BLaER1 treated with 17β-estradiol and CSF1 and Interleukin-3, amounts not matched to agents 10 nM and 100 nM (cell line): ENCODE results near the gene KDM6A.
A peak's percentile ranks its signal among the peaks of the same experiment; 100 is the strongest.

Source experiments
- H3K27ac ChIP-seq, 11 experiments: shearing (Covaris generic); formaldehyde crosslinking; 2 replicates each; pipeline ENCODE4 v1.8.1; 2022
- H3K27me3 ChIP-seq, 11 experiments: shearing (Covaris generic); formaldehyde crosslinking; 2 replicates each; pipeline ENCODE4 v1.8.1; 2022
- H3K36me3 ChIP-seq, 11 experiments: shearing (Covaris generic); formaldehyde crosslinking; 2 replicates each; pipeline ENCODE4 v1.8.1; 2022
- H3K4me1 ChIP-seq, 10 experiments: shearing (Covaris generic); formaldehyde crosslinking; 2 replicates each; pipeline ENCODE4 v1.8.1; 2022
- H3K4me2 ChIP-seq, 11 experiments: shearing (Covaris generic); formaldehyde crosslinking; 2 replicates each; pipeline ENCODE4 v1.8.1; 2022
- H3K4me3 ChIP-seq, 10 experiments: shearing (Covaris generic); formaldehyde crosslinking; 2 replicates each; pipeline ENCODE4 v1.8.1; 2022
- H3K9ac ChIP-seq, 11 experiments: shearing (Covaris generic); formaldehyde crosslinking; 2 replicates each; pipeline ENCODE4 v1.8.1; 2022
- H3K9me3 ChIP-seq, 11 experiments: shearing (Covaris generic); formaldehyde crosslinking; replicated peaks in 1 of 11; 2 replicates each; pipeline ENCODE4 v1.8.1; 2022
- H4K20me1 ChIP-seq, 11 experiments: shearing (Covaris generic); formaldehyde crosslinking; 2 replicates each; pipeline ENCODE4 v1.8.1; 2022
- Cebpa-rat ChIP-seq, 11 experiments: shearing (Covaris generic); IDR thresholded peaks; 2 replicates each; pipeline ENCODE4 v1.8.1; 2022

Gene KDM6A

DNA sequence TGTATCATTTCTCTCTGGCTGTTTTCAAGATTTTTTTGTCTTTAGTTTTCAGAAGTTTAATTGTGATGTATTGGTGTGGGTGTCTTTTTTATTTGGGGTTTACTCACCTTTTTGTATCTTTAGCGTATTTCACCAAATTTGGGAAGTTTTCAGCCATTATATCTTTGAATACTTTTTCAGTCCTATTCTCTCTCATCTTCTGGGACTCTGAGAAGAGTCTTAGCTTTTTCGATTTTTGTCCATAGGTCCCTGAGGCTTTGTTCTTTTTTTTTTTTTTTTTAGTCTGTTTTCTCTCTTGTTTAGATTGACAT is 23.8 kb downstream of the KDM6A start:
- Histone ChIP-seq H3K9ac (no peak overlapping the region), H3K4me1 (peaks cover 9 to 70% (median 23%) of the 10 kb centered on the region in 10 experiments; a peak in 19 of 20 replicates), H3K27me3 (no peaks in the 10 kb centered on the region), H3K4me2 (no peak overlapping the region), H3K4me3 (no peak overlapping the region), H3K36me3 (peaks cover 0 to 69% (median 42%) of the 10 kb centered on the region in 11 experiments; a peak in 18 of 22 replicates), H4K20me1 (peaks cover 22 to 96% (median 68%) of the 10 kb centered on the region in 11 experiments; a peak in 21 of 22 replicates), H3K9me3 (peaks cover 25 to 98% (median 87%) of the 10 kb centered on the region in 11 experiments; a peak in 21 of 22 replicates), H3K27ac (no peak overlapping the region)
- no peak for TF ChIP-seq Cebpa-rat (IDR thresholded peaks at IDR 0.05)

- peaks cover 22 to 95% (median 67%) of the 10 kb centered on the region in 11 experiments; a peak in 21 of 22 replicates for H4K20me1 ChIP-seq
Observed at GRCh38 chrX:44897539-44897938, 24.6 kb downstream of the KDM6A start.

GRCh38 chrX:44898411-44899221 is 25.6 kb downstream of the KDM6A start:
- H3K36me3 ChIP-seq = peaks cover 0 to 67% (median 42%) of the 10 kb centered on the region in 11 experiments; a peak in 18 of 22 replicates
- no peak overlapping the region for H3K4me3 ChIP-seq
- no peak for TF ChIP-seq Cebpa-rat (IDR thresholded peaks at IDR 0.05)
- H3K9me3 ChIP-seq = peaks cover 38 to 95% (median 84%) of the 10 kb centered on the region in 11 experiments
- peaks cover 14 to 65% (median 25%) of the 10 kb centered on the region in 10 experiments for H3K4me1 ChIP-seq
- H3K9ac ChIP-seq = no peak overlapping the region
- H4K20me1 ChIP-seq = peaks cover 22 to 95% (median 68%) of the 10 kb centered on the region in 11 experiments; a peak in 21 of 22 replicates
- peak overlapping the region in 9 of 11 experiments; percentile 2 to 70 (median 26); a peak in 11 of 22 replicates for H3K4me2 ChIP-seq
- H3K27me3 ChIP-seq = no peaks in the 10 kb centered on the region
- H3K27ac ChIP-seq = no peak overlapping the region

More at GRCh38 chrX:44897539-44897938, 24.6 kb downstream of the KDM6A start:
- H3K4me3 ChIP-seq = no peak overlapping the region
- H3K4me1 ChIP-seq = peaks cover 9 to 64% (median 23%) of the 10 kb centered on the region in 10 experiments; a peak in 19 of 20 replicates
- peak overlapping the region in 7 of 11 experiments; percentile 3 to 70 (median 26); a peak in 6 of 22 replicates for H3K4me2 ChIP-seq
- no peaks in the 10 kb centered on the region for H3K27me3 ChIP-seq
- no peak overlapping the region for H3K9ac ChIP-seq
- TF ChIP-seq Cebpa-rat (IDR thresholded peaks at IDR 0.05) = no peak
- H3K27ac ChIP-seq = no peak overlapping the region
- H3K36me3 ChIP-seq = peaks cover 0 to 69% (median 37%) of the 10 kb centered on the region in 11 experiments; a peak in 18 of 22 replicates
- peaks cover 32 to 98% (median 87%) of the 10 kb centered on the region in 11 experiments; a peak in 21 of 22 replicates for H3K9me3 ChIP-seq

DNA sequence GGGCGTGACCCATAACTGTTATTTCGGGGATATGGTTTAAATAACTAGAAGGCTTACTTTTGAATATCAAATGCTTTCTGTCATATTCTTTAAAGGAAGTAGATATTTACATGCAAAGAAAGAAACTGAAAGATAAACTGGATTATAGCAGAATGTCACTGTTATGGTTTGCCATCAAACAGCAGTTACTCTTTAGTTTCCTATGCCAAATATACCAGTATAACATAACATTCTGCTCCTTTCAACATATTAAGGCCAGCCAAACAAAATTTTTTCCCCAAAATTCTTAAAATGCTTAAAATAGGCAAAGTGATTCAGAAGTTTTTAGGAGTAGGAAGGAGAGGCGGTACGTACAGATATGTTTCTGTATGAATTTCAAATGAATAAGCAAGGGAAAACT is 27.0 kb downstream of the KDM6A start:
- Histone ChIP-seq H3K9me3 (peaks cover 37 to 81% (median 70%) of the 10 kb centered on the region in 11 experiments), H3K4me3 (no peak overlapping the region), H3K27me3 (no peaks in the 10 kb centered on the region), H4K20me1 (peaks cover 32 to 95% (median 72%) of the 10 kb centered on the region in 11 experiments; a peak in 21 of 22 replicates), H3K9ac (no peak overlapping the region; a peak in 1 of 22 replicates), H3K27ac (no peak overlapping the region), H3K4me2 (peak overlapping the region in 3 of 11 experiments; percentile 2 to 70 (median 36); a peak in 4 of 22 replicates), H3K36me3 (peaks cover 0 to 61% (median 36%) of the 10 kb centered on the region in 11 experiments; a peak in 18 of 22 replicates), H3K4me1 (peaks cover 24 to 73% (median 38%) of the 10 kb centered on the region in 10 experiments)
- TF ChIP-seq Cebpa-rat (IDR thresholded peaks at IDR 0.05) = no peak

GRCh38 chrX:44903107-44903506 is 30.1 kb downstream of the KDM6A start:
- peaks cover 15 to 61% (median 52%) of the 10 kb centered on the region in 11 experiments for H3K9me3 ChIP-seq
- no peaks in the 10 kb centered on the region for H3K27me3 ChIP-seq
- peaks cover 0 to 43% (median 17%) of the 10 kb centered on the region in 11 experiments; a peak in 16 of 22 replicates for H3K36me3 ChIP-seq
- H4K20me1 ChIP-seq = peaks cover 45 to 99% (median 89%) of the 10 kb centered on the region in 11 experiments; a peak in 21 of 22 replicates
- TF ChIP-seq Cebpa-rat (IDR thresholded peaks at IDR 0.05) = no peak
- H3K9ac ChIP-seq = peak overlapping the region in 1 of 11 experiments; percentile 27; a peak in 1 of 22 replicates
- peaks cover 41 to 85% (median 56%) of the 10 kb centered on the region in 10 experiments for H3K4me1 ChIP-seq
- H3K4me2 ChIP-seq = peak overlapping the region in 8 of 11 experiments; percentile 13 to 88 (median 69); a peak in 14 of 22 replicates
- peak overlapping the region in 8 of 11 experiments; percentile 45 to 65 (median 58); a peak in 16 of 22 replicates for H3K27ac ChIP-seq
- peak overlapping the region in 1 of 10 experiments; percentile 27; a peak in 1 of 20 replicates for H3K4me3 ChIP-seq

- H3K27ac ChIP-seq = peak overlapping the region in 10 of 11 experiments; percentile 16 to 65 (median 57); a peak in 17 of 22 replicates
- H3K36me3 ChIP-seq = peaks cover 0 to 45% (median 21%) of the 10 kb centered on the region in 11 experiments; a peak in 16 of 22 replicates
- TF ChIP-seq Cebpa-rat (IDR thresholded peaks at IDR 0.05) = no peak
- H3K27me3 ChIP-seq = no peaks in the 10 kb centered on the region
- H3K4me3 ChIP-seq = peak overlapping the region in 3 of 10 experiments; percentile 27 to 33 (median 33); a peak in 6 of 20 replicates
- peak overlapping the region; percentile 58 to 88 (median 75) for H3K4me2 ChIP-seq
- peaks cover 35 to 85% (median 51%) of the 10 kb centered on the region in 10 experiments for H3K4me1 ChIP-seq
- H3K9me3 ChIP-seq = peaks cover 15 to 61% (median 54%) of the 10 kb centered on the region in 11 experiments
- H4K20me1 ChIP-seq = peaks cover 40 to 99% (median 85%) of the 10 kb centered on the region in 11 experiments; a peak in 21 of 22 replicates
- peak overlapping the region in 10 of 11 experiments; percentile 1 to 49 (median 29); a peak in 11 of 22 replicates for H3K9ac ChIP-seq
Observed at GRCh38 chrX:44903830-44904530, 31.0 kb downstream of the KDM6A start.

- H4K20me1 ChIP-seq = peaks cover 34 to 99% (median 85%) of the 10 kb centered on the region in 11 experiments; a peak in 21 of 22 replicates
- peaks cover 35 to 81% (median 51%) of the 10 kb centered on the region in 10 experiments for H3K4me1 ChIP-seq
- H3K27ac ChIP-seq = peak overlapping the region; percentile 4 to 65 (median 56); a peak in 16 of 22 replicates
- H3K9ac ChIP-seq = peak overlapping the region in 8 of 11 experiments; percentile 1 to 49 (median 36); a peak in 9 of 22 replicates
- peak overlapping the region in 3 of 10 experiments; percentile 27 to 33 (median 33); a peak in 2 of 20 replicates for H3K4me3 ChIP-seq
- H3K9me3 ChIP-seq = peaks cover 15 to 67% (median 58%) of the 10 kb centered on the region in 11 experiments
- H3K4me2 ChIP-seq = peak overlapping the region; percentile 58 to 88 (median 75)
- no peaks in the 10 kb centered on the region for H3K27me3 ChIP-seq
- no peak for TF ChIP-seq Cebpa-rat (IDR thresholded peaks at IDR 0.05)
- H3K36me3 ChIP-seq = peaks cover 0 to 52% (median 27%) of the 10 kb centered on the region in 11 experiments; a peak in 17 of 22 replicates
Observed at GRCh38 chrX:44904542-44905115, 31.6 kb downstream of the KDM6A start.
